ENCODE results near the gene COLEC12.

Gene COLEC12

DNA sequence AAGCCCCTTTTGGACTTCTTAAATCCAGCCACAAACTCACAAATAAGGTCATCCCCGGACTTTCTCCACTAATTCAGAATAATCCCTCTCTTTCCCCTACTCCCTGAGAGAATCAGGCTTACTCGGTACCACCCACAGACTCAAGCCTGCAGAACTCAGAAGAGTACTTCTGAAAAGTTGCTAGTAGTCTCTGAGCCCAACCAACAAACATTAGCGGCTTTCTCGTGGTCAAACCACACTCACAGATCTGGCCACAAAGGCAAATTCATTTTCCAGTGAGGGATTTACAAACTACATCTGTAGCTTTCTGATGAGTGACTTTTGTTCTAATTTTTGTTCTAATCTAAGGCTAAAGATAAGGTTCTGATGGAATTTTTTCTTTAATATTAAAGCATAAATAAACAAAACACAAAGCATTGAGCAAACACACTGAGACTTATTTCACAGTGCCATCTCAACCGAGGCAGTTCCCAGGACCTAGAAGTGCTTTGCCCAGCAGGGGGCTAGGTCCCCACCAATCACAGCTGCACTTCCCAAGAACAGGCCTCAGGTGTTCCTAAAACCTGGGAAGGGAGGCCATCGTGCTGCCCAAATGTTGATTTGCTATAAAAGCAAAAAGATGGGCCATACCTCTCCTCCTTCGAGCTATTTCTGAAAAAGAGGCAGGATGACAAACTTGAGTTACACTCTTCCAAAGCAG is 110.7 kb downstream of the COLEC12 start:
- DNase-seq (ENCODE audit: low read depth, low spot score): no peak

- DNase-seq (ENCODE audit: low read depth, low spot score): no peak
Measured at GRCh38 chr18:388200-388599, 112.3 kb downstream of the COLEC12 start.

GRCh38 chr18:386994-387393 is 113.5 kb downstream of the COLEC12 start:
- no peak for DNase-seq (ENCODE audit: low read depth, low spot score)

DNA sequence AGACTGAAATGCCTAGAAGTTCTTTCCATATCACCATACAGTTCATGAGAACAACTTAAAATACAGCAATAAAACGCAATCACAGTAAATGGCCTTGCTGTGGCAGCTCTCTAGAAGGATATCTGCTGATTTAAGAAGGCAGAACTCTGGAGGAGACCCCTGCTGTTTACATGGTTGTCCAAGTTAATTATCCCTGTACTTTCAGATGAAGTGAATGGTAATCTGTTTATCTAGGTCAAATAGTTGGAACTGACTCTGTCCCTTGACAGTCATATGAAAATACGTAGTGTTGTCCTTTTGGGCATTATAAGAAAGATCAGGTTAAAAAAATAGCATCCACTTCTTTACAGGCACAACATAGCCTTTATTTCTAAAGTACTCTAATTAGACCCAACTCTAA is 115.6 kb downstream of the COLEC12 start:
- no peak for DNase-seq (ENCODE audit: low read depth, low spot score)

- DNase-seq (ENCODE audit: low read depth, low spot score): no peak
Measured at GRCh38 chr18:383135-383534, 117.4 kb downstream of the COLEC12 start.

DNA sequence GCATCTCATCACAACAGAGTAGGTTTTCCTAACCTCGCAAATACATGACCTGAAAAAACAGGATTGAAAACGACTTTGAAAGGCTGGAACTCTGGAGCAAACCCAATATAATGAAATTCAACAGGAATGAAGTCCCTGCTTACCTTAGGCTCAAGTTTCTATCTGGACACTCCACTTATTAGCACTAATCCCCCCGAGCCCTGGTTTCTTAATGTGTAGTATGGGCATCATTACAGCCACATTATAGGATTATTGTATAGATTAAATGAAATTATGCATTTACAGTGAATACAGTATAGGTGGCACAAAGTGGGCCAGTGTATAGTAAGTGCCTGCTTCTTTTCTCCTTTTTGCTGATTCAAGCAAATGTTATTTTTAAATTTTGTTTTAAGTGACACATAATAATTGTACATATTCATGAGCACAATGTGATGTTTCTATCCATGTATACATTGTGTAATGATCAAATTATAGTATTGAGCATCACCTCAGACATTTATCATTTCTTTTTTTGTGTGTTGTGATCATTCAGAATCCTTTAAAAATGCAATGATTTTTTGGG is 118.0 kb downstream of the COLEC12 start:
- DNase-seq (ENCODE audit: low read depth, low spot score): no peak

- DNase-seq (ENCODE audit: low read depth, low spot score): no peak
Measured at GRCh38 chr18:379681-380330, 120.7 kb downstream of the COLEC12 start.

DNA sequence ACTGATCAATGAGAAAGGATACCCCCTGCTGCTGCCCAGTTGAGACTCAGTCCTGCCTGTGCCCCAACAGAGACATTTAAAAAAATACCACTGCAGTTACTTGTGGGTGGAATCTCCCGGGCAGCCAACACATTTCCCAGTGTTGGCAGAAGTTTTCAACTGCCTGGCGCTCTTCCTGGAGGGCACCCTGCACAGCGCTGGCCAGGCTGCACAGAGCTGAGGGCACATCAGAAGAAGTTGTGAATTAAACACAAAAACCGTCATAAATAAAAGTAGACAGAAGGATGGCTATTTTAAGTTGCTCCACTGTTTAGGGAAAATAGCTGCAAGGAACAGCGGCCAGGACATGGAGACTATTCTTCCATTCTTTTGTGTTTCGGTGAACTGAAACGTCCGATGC is 122.4 kb downstream of the COLEC12 start:
- DNase-seq (ENCODE audit: low read depth, low spot score): no peak

- DNase-seq (ENCODE audit: low read depth, low spot score): peak; percentile 58
Measured at GRCh38 chr18:377088-377487, 123.4 kb downstream of the COLEC12 start.

DNA sequence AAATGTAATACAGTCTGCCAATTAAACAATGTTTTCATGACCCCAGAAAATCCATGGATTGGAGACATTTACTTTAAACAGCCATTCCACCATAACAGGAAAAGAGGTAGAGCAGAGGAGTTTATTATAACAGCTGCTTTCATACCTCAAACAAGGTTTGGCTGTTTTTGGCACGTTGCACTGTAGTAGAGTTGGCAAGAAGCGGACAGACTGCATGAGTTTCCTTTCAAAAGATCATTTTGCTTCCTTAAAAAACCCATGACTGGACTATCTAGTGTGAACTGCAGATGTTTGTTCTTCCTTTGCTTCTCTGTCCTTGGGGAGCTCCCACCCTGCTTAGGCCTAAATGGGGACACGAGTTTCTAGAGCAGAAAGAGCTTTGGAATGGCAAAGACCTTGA is 124.2 kb downstream of the COLEC12 start:
- no peak for DNase-seq (ENCODE audit: low read depth, low spot score)

DNA sequence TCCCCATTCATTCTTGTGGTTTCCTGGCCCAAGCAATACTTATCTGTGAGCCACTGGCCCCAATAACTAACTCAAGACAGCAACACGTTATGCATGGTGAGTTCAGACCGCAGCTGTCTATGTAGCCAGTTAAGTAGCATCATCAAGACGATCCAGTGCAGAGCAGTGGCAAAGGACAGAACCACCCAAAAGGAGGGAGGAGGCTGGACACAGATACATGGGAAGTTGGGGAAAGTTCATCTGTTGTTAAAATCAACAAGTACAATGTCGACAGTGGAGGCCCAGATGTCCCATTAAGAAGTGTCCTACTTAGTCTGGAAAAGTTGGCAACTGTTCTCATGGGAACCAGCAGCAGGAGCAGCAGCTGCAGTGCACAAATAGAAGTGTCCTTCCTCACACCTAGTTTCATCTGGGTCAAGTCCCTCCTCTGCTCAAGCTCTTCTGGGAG is 125.8 kb downstream of the COLEC12 start:
- DNase-seq (ENCODE audit: low read depth, low spot score): no peak

- DNase-seq (ENCODE audit: low read depth, low spot score): no peak
Measured at GRCh38 chr18:373780-374179, 126.7 kb downstream of the COLEC12 start.

DNA sequence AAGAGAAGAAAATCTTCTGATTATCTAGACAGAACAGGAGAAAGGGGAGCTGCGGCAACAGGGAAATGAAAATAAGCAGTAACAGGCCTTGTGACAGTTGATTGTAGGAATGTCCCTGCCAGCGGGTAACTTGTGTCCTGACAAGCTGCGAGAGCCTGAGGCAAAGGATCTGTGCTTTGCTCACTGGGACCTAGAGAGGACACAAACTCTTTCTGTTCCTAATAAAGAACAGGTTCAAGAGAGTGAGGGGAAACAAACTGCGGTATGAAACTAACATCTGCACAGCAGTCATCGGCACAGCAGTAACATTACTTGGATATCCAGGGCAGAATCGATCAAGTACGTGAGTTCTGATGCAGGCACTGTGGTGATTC is 128.9 kb downstream of the COLEC12 start:
- DNase-seq (ENCODE audit: low read depth, low spot score): peak; percentile 79

- no peak for DNase-seq (ENCODE audit: low read depth, low spot score)
Measured at GRCh38 chr18:370751-371608, 129.5 kb downstream of the COLEC12 start.

GRCh38 chr18:369224-370015 is 131.1 kb downstream of the COLEC12 start:
- no peak for DNase-seq (ENCODE audit: low read depth, low spot score)

GRCh38 chr18:366466-367061 is 133.9 kb downstream of the COLEC12 start:
- DNase-seq (ENCODE audit: low read depth, low spot score): peak; percentile 32

GRCh38 chr18:365651-366050 is 134.8 kb downstream of the COLEC12 start:
- DNase-seq (ENCODE audit: low read depth, low spot score): no peak

DNA sequence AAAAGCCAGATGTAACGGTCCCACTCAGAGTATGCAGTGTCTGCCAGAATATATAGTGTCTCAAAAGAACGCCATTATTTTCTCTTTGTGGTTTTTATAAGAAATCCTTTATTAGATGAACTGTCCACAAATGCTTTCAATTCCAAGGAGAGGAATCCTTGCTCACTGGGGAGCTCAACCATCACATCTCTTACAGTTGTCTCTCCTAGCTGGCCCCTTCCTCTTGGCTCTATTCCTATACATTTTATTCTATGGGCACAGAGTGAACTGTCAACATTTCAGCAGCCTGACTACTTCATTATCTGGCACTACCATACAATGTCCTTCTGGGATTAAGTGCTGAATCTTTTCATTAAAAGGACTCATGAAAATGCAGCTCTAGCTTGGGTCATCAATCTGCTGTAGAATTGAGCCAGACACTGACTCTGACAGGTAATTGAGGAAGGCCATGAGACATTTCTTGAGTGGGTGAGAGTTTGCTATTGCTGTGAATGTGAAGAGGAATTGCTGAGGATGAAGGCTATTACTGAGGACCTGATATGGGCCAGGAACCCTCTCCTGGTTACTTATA is 136.2 kb downstream of the COLEC12 start:
- DNase-seq (ENCODE audit: low read depth, low spot score): no peak

DNA sequence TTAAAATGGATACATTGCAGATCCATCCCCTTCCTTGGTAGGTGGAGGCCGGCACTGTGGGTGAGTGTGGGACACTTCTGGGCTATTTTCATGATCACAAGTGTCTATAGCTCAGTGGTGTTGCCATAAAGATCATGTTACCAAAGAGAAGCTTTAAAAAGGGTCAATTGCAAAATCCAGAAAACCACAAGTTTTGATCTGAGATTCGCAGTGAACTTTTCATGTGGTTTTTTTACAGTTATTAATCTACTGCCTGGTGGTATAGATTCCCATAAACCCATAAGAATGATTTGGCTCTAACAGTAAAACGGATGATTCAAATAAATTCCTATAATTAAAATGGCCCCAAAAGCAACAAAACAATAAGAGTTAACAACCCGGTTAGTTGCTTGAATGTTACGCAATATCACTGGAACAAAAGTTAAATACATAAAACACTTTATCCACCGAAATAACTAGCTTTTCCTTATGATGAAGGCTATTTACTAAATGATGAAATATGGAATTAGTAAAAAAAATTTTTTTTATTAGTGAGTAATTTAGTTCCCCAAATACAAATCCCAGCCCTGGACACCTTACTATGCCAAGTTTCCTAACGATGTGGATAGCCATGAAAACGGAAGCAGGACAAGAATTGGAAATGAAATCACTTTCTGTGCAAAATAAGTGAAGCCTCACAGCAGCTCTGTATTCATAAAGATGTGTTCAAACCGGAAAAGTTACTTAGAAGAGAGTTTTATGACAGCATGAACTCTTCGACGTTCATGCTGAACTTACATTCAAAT is 137.0 kb downstream of the COLEC12 start:
- no peak for DNase-seq (ENCODE audit: low read depth, low spot score)
